ENCODE results near the gene GJB4.

GJB4 gene

DNA sequence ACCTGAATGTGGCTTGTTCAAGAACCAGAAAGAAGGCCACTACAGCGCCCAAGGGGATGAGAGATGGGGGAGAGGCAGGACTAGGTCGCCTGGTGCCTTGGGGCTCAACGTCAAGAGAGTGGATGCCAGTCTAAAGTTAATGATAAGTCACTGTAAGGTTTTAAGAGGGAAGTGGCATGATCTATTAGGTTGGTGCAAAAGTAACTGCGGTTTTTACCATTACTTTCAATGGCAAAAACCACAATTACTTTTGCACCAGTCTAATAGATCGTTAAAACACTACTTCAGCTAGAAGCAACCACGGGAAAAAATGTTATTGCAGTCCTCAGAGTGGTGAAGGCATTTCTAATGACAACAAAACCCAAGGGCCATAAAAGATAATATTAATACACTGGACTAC lies 18.8 kb downstream of the GJB4 start:
- no peak for DNase-seq (ENCODE audit: low read depth in 2 of 2)

DNA sequence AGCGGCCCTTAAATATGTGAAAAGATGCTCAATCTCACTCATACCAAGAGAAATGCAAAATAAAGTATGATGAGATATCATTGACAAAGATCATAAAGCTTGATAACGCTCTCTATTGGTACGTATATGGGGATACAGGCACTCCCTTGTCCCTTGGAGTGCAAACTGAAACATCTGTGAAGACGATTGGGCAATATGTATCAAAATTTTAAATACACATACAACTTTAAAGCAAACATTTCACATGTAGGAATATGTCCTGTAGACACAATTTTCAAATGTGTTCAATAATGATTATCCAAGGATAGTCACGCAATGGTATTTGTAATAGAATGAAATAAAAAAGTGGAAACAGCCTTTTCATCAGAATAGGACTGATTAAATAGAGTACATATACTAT lies 19.5 kb downstream of the GJB4 start:
- no peak for DNase-seq (ENCODE audit: low read depth in 2 of 2)

DNA sequence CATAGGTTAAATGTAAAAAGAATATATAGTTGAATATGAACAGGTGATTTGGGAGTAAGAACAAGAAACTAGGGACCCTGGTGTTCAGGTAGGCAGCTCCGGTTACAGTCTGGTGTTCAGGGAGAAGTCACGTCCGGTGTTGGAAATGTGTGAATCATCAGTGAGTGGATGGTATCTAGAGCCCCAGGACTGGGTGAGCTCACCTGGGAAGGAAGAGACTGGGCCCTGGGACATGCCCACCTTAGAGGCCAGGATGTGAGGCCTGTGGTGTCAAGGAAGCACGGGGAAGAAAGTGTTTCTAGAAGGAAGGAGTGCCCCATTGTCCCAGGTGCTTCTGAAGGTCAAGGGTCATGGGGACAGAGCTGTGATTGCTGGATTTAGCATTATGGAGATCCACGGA lies 20.0 kb downstream of the GJB4 start:
- no peak for DNase-seq (ENCODE audit: low read depth in 2 of 2)

DNA sequence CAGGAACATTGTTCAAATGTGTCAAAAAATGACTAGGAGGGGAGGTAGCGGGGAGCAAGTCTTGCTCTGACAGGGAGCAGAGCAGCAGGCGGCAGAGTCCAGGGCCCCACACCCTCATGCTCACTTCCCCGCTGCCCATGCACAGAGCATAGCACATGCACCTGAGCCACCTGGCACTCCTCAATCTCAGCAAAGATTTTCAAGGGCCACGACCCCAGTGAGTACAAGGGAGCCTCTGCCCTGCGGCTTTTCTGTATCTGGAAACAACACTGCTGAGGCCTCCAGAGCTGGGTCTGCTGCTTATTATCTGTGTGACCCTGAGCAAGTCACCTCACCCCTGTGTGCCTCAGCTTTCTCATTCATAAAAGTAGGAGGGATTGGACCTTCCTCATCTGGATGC lies 20.4 kb downstream of the GJB4 start:
- DNase-seq (ENCODE audit: low read depth in 2 of 2): no peak

DNA sequence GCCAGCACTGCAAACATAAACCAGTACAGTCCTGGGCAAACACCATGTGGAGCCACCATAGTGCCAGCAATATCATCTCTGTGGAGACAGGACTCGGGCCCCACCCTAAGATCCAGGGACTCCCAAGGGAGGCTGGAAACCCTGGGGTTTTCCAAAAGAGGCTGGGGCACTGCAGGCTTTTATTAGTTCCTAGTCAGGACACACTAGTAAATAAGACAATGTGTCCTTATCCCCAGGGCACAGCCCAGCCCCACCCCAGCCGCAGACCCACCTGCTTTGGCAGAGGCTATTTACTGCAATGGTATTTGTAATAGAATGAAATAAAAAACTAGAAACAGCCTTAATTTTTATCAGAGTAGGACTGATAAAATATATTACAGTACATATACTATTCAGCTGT lies 21.0 kb downstream of the GJB4 start:
- no peak for DNase-seq (ENCODE audit: low read depth in 2 of 2)

DNA sequence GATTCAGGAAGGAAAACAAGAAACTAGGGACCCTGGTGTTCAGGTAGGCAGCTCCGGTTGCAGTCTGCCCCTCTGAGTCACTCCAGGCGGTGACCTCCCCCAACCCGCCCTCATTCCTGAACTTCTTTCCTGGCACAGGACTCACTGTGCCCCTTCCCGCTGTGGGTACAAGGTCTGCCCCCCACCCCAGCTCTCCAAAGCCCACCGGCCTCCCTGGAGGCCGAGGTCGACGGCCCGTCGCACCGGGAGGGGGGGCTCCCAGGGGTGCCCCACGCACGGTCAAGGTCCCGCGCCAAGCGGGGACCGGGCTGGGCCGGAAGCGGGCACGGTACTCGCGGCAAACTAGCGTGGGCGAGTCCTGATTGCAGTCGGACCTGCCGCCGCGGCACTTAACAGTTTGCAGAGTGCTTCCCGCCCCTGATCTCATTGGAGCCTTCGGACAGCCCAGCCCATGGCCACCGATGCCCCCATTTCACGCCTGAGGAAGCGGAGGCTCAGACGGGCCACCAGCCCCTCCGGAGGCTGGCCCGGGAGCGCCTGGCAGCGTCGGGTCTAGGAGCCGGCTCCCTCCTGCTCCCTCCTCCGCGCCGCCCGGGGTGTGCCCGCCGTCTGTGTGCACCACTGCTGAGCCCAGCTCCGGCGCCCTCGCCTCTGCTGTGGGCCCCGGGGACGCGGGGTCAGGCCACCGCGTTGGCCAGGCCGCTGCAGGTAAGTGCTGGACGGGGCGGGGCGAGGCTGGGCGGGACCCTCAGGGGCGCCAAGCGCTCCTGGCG lies 21.7 kb downstream of the GJB4 start, which contains the start of gene GJB3:
GJB3 (plus strand) TSS at position 144 of the 773 bp plus-strand sequence. CDS start 3,549 bp downstream, outside the sequence.
- DNase-seq (ENCODE audit: low read depth in 2 of 2): no peak

DNA sequence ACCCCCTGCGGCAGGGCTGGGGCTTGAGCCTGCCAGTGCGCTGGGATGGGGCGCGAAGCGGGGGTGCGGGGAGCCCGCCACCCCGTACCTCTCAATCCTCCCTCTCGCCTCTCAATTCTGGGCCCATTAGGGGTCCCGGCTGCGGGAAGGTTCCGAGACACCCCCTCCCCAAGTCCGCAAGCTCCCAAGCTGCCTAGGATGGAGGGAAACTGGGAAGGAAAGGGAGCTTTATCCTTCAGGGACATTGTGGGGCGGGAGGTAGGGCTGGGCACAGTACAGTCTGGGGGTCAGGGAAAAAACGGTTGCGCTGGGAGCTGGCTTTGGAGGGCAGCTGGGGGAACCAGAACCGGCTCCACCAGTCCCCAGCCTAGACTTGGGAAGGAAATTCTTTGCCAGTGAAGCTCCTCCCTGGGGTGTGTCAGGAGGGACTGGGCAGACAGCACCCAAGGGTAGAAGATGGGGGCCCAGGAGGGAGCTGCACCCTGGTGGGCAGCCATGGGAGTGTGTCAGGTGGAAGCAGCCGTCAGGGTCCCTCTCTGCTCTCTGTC lies 22.4 kb downstream of the GJB4 start:
- DNase-seq (ENCODE audit: low read depth in 2 of 2): no peak

DNA sequence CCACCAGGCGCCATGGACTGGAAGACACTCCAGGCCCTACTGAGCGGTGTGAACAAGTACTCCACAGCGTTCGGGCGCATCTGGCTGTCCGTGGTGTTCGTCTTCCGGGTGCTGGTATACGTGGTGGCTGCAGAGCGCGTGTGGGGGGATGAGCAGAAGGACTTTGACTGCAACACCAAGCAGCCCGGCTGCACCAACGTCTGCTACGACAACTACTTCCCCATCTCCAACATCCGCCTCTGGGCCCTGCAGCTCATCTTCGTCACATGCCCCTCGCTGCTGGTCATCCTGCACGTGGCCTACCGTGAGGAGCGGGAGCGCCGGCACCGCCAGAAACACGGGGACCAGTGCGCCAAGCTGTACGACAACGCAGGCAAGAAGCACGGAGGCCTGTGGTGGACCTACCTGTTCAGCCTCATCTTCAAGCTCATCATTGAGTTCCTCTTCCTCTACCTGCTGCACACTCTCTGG lies 25.2 kb downstream of the GJB4 start:
- no peak for DNase-seq (ENCODE audit: low read depth in 2 of 2)

DNA sequence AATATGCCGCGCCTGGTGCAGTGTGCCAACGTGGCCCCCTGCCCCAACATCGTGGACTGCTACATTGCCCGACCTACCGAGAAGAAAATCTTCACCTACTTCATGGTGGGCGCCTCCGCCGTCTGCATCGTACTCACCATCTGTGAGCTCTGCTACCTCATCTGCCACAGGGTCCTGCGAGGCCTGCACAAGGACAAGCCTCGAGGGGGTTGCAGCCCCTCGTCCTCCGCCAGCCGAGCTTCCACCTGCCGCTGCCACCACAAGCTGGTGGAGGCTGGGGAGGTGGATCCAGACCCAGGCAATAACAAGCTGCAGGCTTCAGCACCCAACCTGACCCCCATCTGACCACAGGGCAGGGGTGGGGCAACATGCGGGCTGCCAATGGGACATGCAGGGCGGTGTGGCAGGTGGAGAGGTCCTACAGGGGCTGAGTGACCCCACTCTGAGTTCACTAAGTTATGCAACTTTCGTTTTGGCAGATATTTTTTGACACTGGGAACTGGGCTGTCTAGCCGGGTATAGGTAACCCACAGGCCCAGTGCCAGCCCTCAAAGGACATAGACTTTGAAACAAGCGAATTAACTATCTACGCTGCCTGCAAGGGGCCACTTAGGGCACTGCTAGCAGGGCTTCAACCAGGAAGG lies 25.8 kb downstream of the GJB4 start:
- DNase-seq (ENCODE audit: low read depth in 2 of 2): no peak

DNA sequence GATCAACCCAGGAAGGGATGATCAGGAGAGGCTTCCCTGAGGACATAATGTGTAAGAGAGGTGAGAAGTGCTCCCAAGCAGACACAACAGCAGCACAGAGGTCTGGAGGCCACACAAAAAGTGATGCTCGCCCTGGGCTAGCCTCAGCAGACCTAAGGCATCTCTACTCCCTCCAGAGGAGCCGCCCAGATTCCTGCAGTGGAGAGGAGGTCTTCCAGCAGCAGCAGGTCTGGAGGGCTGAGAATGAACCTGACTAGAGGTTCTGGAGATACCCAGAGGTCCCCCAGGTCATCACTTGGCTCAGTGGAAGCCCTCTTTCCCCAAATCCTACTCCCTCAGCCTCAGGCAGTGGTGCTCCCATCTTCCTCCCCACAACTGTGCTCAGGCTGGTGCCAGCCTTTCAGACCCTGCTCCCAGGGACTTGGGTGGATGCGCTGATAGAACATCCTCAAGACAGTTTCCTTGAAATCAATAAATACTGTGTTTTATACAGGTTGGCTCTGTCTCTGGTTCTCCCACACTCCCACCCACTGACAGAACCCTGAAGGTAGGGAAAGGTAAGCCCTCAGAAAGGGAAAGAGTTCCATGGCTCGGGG lies 26.4 kb downstream of the GJB4 start:
- no peak for DNase-seq (ENCODE audit: low read depth in 2 of 2)

DNA sequence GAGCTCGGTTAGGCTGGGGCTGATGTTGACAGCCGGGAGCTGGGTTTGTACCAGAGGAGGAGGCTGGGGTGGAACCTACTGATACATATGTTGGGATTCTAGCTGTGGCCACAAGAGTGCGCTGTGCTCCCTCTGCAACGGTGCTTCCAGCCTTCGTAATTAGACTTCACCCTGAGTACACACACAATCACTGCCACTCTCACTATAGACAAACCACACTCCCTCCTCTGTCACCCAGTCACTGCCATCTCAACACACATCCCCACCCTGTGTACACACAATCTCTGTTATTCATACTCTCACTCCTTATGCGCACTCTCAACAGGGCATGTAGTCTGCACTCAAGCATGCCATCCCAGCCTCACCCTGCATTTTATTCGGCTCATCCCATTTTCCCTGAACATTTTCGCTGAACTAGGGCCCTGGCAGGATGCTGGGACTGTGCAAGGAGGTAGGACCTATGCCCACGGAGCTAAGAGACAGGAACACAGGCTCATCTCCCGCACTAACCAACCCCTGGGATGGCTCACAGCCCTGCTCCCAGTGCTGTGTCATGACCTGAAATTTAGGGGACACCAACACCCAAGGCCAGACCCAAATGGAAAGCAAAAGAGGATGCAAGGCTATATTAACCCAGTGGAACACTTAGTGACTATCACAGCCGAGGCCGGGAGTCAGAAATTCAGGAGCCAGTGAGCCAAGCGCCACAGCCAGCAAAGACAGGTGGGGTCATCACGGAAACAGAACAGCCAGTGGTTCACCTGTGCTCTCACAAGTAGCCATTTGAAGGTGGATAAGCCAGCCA lies 27.2 kb downstream of the GJB4 start:
- DNase-seq (ENCODE audit: low read depth in 2 of 2): peak; percentile 15 to 17

DNA sequence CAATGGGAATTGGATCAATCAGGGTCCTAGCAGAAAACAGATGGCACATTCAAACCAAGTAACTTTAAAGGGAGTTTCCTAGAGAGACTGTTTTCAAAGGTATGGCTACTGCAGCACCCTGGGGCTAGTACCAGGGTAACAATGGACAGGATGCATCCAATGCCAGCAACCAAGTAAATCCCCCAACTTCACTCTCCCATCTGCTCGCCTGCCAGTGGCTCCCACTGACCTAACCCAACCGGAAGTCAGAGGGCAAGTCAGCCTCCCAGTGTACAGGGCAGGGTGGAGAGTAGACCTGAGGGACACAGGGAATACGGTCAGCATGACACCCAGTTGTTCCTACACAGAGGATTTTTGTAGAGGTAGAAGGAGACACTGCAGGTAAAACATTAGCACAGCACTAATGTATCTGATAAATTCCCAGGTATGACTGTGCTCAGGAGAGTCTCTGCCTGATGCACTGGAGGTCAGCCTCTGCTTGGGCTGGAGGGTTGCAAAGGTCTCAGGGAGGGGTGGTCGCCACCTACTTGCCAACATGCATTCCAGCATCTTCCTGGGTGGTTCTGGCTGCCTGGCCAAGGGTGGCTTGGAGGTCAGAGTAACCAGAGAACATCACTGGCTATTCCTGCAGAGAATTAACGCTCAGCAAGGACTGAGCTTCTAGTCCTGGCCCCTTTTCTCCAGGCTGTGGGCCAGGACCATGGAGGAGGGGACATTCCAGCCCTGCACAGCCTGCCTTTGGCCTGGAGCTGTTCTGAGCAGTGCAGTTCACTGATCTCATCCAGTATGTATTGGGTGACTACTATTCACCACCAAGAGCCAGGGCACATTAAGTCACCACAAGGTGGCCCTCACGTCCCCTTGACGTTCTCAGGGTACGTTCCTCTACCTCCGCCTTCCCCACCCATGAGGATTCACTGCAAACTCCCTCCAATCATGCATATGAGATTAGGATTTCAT lies 28.2 kb downstream of the GJB4 start:
- DNase-seq (ENCODE audit: low read depth in 2 of 2): no peak

DNA sequence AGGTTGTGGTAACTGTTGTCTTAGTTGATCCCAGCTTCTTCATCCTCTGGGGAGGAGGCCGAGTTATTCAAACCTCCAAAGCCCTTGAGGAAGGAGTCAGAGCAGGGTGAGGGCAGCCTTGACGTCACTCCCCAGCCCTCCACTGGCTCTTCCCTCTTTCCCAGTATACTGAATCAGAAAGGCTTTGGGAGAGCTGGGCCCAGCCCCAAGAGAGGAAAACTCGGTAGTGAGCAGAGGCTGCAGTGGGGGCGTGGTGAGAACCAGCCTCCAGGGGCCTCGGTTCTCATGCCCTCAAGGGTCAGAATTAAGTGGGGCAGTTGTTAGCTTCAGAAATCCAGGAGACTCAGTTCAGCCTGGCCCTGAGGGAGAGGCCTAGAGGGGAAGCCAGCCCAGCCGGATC lies 31.4 kb downstream of the GJB4 start:
- DNase-seq (ENCODE audit: low read depth in 2 of 2): no peak

DNA sequence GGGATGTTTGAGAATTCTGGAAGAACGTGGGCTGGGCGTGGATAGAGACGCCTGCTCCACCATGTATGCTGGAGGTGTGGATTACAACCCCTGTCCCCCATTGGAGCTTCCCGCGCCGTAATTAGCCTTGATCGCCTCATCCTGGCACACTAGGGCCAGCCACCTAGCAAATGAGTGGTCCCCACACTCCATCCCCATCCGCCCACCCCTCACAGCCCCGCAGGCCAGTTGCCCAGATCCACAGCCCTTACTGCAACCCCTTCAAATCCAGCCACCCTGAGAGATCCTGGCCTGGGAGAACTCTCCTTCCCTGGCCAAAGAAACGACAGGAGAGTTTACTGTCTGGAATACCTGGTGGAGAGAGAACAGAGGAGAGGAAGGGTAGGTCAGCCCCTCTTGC lies 32.9 kb downstream of the GJB4 start:
- no peak for DNase-seq (ENCODE audit: low read depth in 2 of 2)

DNA sequence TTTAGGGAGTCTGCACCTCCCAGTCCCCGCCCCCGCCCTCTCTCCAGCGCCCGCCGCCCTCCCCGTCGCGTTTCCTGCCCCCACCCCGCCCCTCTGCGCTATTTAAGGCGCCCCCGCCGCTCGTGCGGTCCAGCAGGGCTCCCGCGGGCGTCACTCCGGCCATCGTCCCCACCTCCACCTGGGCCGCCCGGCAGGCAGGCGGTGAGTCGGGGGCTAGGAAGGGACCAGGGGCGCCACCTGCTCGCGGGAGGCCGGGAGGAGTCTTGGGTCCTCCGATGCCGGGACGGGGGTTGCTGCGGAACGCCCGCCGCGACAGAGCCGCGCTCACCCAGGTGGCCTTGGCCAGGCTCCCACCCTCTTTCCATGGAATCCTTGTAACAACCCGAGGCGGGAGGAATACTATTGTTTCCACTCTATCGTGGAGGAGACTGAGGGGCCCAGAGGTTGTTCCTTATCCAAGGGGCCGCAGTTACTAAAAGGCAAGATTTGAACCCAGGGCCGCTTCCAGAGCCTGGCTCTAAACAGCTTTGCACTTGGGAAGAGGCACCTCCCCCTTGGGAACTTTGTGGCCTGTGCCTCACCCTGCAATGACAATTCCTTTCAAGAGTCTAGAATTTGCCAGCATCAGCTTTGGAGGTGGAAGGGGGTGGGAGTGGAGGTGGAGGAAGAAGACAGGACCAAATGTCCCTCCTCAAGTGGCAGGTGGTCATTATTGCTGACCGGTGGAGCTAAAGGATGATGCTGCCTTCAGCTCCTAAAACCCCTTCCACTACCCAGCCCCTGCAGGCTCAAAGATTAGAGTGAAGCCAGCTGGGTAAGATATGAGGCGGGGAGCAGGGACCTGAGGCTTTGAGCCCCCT lies 33.6 kb downstream of the GJB4 start, which contains the start of gene GJA4:
GJA4 (plus strand) TSS at position 132 of the 860 bp plus-strand sequence. CDS start 1,215 bp downstream, outside the sequence.
- no peak for DNase-seq (ENCODE audit: low read depth in 2 of 2)

DNA sequence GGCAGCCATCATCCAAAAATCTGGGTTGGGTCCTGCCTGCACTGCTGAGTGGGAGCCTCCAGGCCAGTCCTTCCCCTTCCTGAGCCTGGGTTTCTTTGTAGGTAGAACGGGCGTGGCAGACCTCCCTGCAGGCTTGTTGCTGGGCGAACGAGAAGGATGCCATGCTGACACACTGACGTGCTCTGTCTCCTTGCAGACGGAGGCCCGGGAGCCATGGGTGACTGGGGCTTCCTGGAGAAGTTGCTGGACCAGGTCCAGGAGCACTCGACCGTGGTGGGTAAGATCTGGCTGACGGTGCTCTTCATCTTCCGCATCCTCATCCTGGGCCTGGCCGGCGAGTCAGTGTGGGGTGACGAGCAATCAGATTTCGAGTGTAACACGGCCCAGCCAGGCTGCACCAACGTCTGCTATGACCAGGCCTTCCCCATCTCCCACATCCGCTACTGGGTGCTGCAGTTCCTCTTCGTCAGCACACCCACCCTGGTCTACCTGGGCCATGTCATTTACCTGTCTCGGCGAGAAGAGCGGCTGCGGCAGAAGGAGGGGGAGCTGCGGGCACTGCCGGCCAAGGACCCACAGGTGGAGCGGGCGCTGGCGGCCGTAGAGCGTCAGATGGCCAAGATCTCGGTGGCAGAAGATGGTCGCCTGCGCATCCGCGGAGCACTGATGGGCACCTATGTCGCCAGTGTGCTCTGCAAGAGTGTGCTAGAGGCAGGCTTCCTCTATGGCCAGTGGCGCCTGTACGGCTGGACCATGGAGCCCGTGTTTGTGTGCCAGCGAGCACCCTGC lies 34.7 kb downstream of the GJB4 start:
- no peak for DNase-seq (ENCODE audit: low read depth in 2 of 2)

DNA sequence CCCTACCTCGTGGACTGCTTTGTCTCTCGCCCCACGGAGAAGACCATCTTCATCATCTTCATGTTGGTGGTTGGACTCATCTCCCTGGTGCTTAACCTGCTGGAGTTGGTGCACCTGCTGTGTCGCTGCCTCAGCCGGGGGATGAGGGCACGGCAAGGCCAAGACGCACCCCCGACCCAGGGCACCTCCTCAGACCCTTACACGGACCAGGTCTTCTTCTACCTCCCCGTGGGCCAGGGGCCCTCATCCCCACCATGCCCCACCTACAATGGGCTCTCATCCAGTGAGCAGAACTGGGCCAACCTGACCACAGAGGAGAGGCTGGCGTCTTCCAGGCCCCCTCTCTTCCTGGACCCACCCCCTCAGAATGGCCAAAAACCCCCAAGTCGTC lies 35.2 kb downstream of the GJB4 start:
- DNase-seq (ENCODE audit: low read depth in 2 of 2): no peak

DNA sequence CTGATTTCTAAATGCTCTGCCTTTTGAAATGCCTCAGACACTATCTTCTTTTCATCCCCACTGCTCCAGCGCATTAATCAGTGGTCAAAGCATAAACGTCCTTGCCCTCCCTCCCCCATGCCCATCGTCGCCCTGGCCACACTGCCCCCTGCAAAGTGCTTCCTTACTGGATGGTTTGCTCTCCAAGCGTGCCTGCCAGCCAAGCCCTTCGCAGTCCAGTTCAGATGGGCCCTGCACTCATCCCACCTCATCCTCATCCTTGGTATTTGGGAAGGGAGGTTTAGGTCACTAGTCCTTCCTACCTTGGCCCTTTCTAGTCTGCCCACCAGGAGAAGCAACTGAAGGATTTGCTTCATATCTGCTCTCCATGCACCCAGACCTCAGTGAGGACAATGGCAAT lies 36.4 kb downstream of the GJB4 start:
- no peak for DNase-seq (ENCODE audit: low read depth in 2 of 2)

DNA sequence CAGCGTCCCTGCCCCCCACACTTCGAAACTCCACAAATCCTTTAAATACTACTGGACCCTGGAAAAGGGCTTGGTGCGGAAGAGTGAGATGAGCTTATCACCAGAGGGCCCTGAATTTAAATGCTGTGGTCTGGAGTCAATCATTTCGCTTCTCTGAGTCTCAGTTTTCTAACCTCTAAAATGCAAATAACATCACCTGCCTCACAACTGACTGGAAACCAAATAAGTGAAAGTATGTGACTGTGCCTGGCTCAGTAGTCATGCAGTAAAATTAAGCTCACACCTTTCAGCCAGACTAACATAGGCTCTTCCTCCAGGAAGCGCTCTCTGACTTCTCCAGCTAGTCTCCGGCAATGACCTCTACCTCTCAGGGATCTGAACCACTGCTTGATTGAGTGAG lies 37.5 kb downstream of the GJB4 start:
- no peak for DNase-seq (ENCODE audit: low read depth in 2 of 2)

Measured in fibroblast of skin of left quadriceps (primary cell).